Measurements from ENCODE around the gene SYTL2.

GRCh38 chr11:85828640-85828978 is 17.7 kb upstream of the SYTL2 start:
- TF ChIP-seq, protein P1, sequence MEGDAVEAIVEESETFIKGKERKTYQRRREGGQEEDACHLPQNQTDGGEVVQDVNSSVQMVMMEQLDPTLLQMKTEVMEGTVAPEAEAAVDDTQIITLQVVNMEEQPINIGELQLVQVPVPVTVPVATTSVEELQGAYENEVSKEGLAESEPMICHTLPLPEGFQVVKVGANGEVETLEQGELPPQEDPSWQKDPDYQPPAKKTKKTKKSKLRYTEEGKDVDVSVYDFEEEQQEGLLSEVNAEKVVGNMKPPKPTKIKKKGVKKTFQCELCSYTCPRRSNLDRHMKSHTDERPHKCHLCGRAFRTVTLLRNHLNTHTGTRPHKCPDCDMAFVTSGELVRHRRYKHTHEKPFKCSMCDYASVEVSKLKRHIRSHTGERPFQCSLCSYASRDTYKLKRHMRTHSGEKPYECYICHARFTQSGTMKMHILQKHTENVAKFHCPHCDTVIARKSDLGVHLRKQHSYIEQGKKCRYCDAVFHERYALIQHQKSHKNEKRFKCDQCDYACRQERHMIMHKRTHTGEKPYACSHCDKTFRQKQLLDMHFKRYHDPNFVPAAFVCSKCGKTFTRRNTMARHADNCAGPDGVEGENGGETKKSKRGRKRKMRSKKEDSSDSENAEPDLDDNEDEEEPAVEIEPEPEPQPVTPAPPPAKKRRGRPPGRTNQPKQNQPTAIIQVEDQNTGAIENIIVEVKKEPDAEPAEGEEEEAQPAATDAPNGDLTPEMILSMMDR (conservative IDR thresholded peaks at IDR 0.05; ENCODE audit: low read depth, low read length), result no peak
- TF ChIP-seq EZH2 (IDR thresholded peaks at IDR 0.05; ENCODE audit: low read length, unreplicated experiment), result no peak

Data from PC-3 (cell line).